ENCODE measurements around the gene BAHCC1.
A peak's percentile ranks its signal among the peaks of the same experiment; 100 is the strongest.

Gene BAHCC1

DNA sequence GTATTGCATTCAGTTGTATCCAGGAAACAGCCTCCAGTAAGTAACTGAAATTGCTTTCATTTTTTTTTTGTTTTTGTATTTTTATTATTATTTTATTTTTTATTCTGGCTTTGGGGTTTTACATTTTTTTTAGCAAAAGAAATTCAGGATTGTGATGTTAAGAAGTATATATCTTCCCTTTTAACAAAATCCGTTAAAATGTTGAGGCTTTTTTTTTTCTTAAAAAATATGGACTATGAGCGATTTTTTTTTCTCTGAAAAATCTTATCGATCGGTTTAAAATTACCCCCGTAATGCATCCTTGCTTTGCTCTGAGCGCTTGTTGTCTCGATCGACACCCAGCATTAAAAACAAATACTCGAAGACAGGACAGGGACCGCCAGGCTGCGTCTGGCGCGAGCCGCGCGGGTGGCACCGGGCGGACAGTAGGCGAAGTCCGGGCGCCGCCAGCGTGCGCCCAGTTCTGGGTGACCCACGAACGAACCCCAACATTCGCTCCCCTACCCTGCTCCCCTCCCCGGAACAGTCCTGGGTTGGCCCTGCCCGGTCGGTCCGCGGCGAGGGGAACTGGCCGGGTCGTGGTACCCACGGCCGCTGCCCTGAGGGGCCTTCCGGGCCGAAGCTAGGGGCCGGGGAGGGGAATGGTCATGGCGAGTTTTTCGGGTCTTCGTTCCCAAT, 482 bp downstream of the BAHCC1 start:
- Histone ChIP-seq H3K9ac (ENCODE audit: low read depth, low read length) (peak overlapping the region; percentile 93), H3K27me3 (ENCODE audit: insufficient read depth, low read length) (peaks cover 63% of the 10 kb centered on the region), H3K4me3 (ENCODE audit: low read length) (peak overlapping the region; percentile 60), H3K27ac (ENCODE audit: low read depth, low read length) (peak overlapping the region; percentile 99), H3K36me3 (ENCODE audit: insufficient read depth, low read length) (no peaks in the 10 kb centered on the region), H3K9me3 (ENCODE audit: insufficient read depth, low read depth, low read length) (no peaks in the 10 kb centered on the region), H3K4me1 (ENCODE audit: insufficient read depth, low read length) (peaks cover 32% of the 10 kb centered on the region)
- under 1% methylated on average over 42 of the region's 43 CpGs for WGBS

GRCh38 chr17:81396278-81396721, 1.0 kb downstream of the BAHCC1 start:
- Histone ChIP-seq H3K9ac (ENCODE audit: low read depth, low read length) (peak overlapping the region; percentile 93), H3K27ac (ENCODE audit: low read depth, low read length) (peak overlapping the region; percentile 99), H3K36me3 (ENCODE audit: insufficient read depth, low read length) (no peaks in the 10 kb centered on the region), H3K4me3 (ENCODE audit: low read length) (peak overlapping the region; percentile 60), H3K27me3 (ENCODE audit: insufficient read depth, low read length) (peaks cover 63% of the 10 kb centered on the region), H3K4me1 (ENCODE audit: insufficient read depth, low read length) (peaks cover 38% of the 10 kb centered on the region), H3K9me3 (ENCODE audit: insufficient read depth, low read depth, low read length) (no peaks in the 10 kb centered on the region)
- WGBS = under 1% methylated on average over 54 of the region's 54 CpGs

GRCh38 chr17:81396722-81397313, 1.6 kb downstream of the BAHCC1 start:
- no peaks in the 10 kb centered on the region for H3K9me3 ChIP-seq (ENCODE audit: insufficient read depth, low read depth, low read length)
- peak overlapping the region; percentile 60 for H3K4me3 ChIP-seq (ENCODE audit: low read length)
- peaks cover 41% of the 10 kb centered on the region for H3K4me1 ChIP-seq (ENCODE audit: insufficient read depth, low read length)
- under 1% methylated on average over 61 of the region's 61 CpGs for WGBS
- peak overlapping the region; percentile 93 for H3K9ac ChIP-seq (ENCODE audit: low read depth, low read length)
- peaks cover 63% of the 10 kb centered on the region for H3K27me3 ChIP-seq (ENCODE audit: insufficient read depth, low read length)
- peak overlapping the region; percentile 99 for H3K27ac ChIP-seq (ENCODE audit: low read depth, low read length)
- H3K36me3 ChIP-seq (ENCODE audit: insufficient read depth, low read length) = no peaks in the 10 kb centered on the region

GRCh38 chr17:81397314-81398175, 2.3 kb downstream of the BAHCC1 start:
- Histone ChIP-seq H3K4me3 (ENCODE audit: low read length) (peak overlapping the region; percentile 60), H3K27me3 (ENCODE audit: insufficient read depth, low read length) (peaks cover 63% of the 10 kb centered on the region), H3K36me3 (ENCODE audit: insufficient read depth, low read length) (no peaks in the 10 kb centered on the region), H3K4me1 (ENCODE audit: insufficient read depth, low read length) (peaks cover 43% of the 10 kb centered on the region), H3K9me3 (ENCODE audit: insufficient read depth, low read depth, low read length) (no peaks in the 10 kb centered on the region), H3K9ac (ENCODE audit: low read depth, low read length) (peak overlapping the region; percentile 93), H3K27ac (ENCODE audit: low read depth, low read length) (peak overlapping the region; percentile 99)
- WGBS = under 1% methylated on average over 42 of the region's 49 CpGs

GRCh38 chr17:81398176-81398831, 3.0 kb downstream of the BAHCC1 start:
- Histone ChIP-seq H3K9ac (ENCODE audit: low read depth, low read length) (peak overlapping the region; percentile 93; the same call in 1 of the 2 replicates), H3K4me3 (ENCODE audit: low read length) (peak overlapping the region; percentile 60), H3K4me1 (ENCODE audit: insufficient read depth, low read length) (peaks cover 47% of the 10 kb centered on the region), H3K36me3 (ENCODE audit: insufficient read depth, low read length) (no peaks in the 10 kb centered on the region), H3K27ac (ENCODE audit: low read depth, low read length) (peak overlapping the region; percentile 99; the same call in 1 of the 2 replicates), H3K9me3 (ENCODE audit: insufficient read depth, low read depth, low read length) (no peaks in the 10 kb centered on the region), H3K27me3 (ENCODE audit: insufficient read depth, low read length) (peaks cover 63% of the 10 kb centered on the region)
- WGBS = 2% methylated on average over 48 of the region's 48 CpGs

DNA sequence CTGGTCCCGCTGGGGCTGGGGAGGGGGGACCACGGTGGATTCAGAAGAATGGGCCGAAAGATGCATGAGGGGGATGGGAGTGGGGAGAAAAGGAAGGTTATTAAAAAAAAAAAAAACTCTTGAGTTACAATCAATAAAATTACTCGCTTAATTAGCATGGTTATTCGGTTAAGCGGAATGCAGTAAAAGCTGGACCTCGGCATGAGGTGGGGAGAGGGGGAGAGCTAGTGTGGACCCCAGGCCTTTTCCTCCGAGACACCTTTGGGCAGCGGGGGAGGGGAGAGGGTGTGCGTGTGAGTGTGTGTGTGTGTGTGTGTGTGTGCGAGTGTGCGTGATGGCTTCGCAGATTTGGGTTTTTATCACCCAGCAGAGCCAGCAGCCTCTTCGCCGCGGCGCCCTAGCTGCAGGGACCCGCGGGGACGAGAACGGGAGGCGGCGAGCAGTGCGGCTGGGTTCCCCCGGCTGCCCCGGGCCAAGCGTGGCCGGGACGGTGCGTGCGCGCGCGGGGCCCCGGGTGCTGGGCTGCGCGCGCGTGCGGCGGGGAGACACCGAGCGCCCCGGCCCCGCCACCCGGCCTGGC, 3.7 kb downstream of the BAHCC1 start:
- Histone ChIP-seq H3K27ac (ENCODE audit: low read depth, low read length) (no peak overlapping the region), H3K36me3 (ENCODE audit: insufficient read depth, low read length) (no peaks in the 10 kb centered on the region; the same call in 1 of the 2 replicates), H3K9me3 (ENCODE audit: insufficient read depth, low read depth, low read length) (no peaks in the 10 kb centered on the region), H3K4me3 (ENCODE audit: low read length) (peak overlapping the region; percentile 60), H3K4me1 (ENCODE audit: insufficient read depth, low read length) (peaks cover 52% of the 10 kb centered on the region), H3K27me3 (ENCODE audit: insufficient read depth, low read length) (peaks cover 68% of the 10 kb centered on the region), H3K9ac (ENCODE audit: low read depth, low read length) (peak overlapping the region; percentile 93; the same call in 1 of the 2 replicates)
- 1% methylated on average over 32 of the region's 46 CpGs for WGBS

DNA sequence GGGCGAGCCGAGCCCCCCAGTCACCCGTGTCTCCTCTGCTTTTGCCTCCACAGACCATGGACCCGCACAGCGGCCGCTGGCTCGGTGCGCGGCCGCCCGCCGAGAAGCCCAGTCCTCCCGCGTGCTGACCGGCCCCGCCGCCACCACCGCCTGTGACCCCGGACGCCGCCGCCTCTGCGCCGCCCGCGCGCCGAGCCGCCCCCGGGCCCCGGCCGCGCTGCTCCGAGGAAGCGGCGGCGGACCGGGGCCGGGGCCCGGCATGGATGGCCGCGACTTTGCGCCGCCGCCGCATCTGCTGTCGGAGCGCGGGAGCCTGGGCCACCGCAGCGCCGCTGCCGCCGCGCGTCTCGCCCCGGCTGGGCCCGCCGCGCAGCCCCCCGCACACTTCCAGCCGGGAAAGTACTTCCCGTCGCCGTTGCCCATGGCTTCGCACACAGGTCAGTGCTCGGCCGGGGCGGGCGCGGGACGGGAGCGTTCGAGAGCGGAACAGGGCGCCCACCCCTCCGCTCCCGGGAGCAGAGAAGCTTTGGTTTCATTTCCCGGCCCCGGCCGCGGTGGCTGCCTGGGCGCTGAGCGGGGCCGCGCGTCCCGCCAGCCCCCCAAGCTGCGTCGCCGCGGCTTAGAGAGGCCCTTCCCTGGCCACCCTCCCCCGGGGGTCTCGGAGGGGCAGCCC, 4.4 kb downstream of the BAHCC1 start:
- peak overlapping the region; percentile 30; the same call in 1 of the 2 replicates for H3K27ac ChIP-seq (ENCODE audit: low read depth, low read length)
- H3K9me3 ChIP-seq (ENCODE audit: insufficient read depth, low read depth, low read length) = no peaks in the 10 kb centered on the region
- H3K4me1 ChIP-seq (ENCODE audit: insufficient read depth, low read length) = peaks cover 47% of the 10 kb centered on the region
- no peaks in the 10 kb centered on the region; the same call in 1 of the 2 replicates for H3K36me3 ChIP-seq (ENCODE audit: insufficient read depth, low read length)
- H3K9ac ChIP-seq (ENCODE audit: low read depth, low read length) = peak overlapping the region; percentile 65; the same call in 1 of the 2 replicates
- peak overlapping the region; percentile 50 for H3K4me3 ChIP-seq (ENCODE audit: low read length)
- WGBS = under 1% methylated on average over 95 of the region's 95 CpGs
- H3K27me3 ChIP-seq (ENCODE audit: insufficient read depth, low read length) = peaks cover 75% of the 10 kb centered on the region

- peak overlapping the region; percentile 30; the same call in 1 of the 2 replicates for H3K27ac ChIP-seq (ENCODE audit: low read depth, low read length)
- H3K36me3 ChIP-seq (ENCODE audit: insufficient read depth, low read length) = no peaks in the 10 kb centered on the region; the same call in 1 of the 2 replicates
- peak overlapping the region; percentile 50 for H3K4me3 ChIP-seq (ENCODE audit: low read length)
- H3K9ac ChIP-seq (ENCODE audit: low read depth, low read length) = peak overlapping the region; percentile 65
- H3K27me3 ChIP-seq (ENCODE audit: insufficient read depth, low read length) = peaks cover 82% of the 10 kb centered on the region
- WGBS = 2% methylated on average over 67 of the region's 67 CpGs
- H3K9me3 ChIP-seq (ENCODE audit: insufficient read depth, low read depth, low read length) = no peaks in the 10 kb centered on the region
- peaks cover 46% of the 10 kb centered on the region for H3K4me1 ChIP-seq (ENCODE audit: insufficient read depth, low read length)
Observed at GRCh38 chr17:81400154-81400977, 5.1 kb downstream of the BAHCC1 start.

DNA sequence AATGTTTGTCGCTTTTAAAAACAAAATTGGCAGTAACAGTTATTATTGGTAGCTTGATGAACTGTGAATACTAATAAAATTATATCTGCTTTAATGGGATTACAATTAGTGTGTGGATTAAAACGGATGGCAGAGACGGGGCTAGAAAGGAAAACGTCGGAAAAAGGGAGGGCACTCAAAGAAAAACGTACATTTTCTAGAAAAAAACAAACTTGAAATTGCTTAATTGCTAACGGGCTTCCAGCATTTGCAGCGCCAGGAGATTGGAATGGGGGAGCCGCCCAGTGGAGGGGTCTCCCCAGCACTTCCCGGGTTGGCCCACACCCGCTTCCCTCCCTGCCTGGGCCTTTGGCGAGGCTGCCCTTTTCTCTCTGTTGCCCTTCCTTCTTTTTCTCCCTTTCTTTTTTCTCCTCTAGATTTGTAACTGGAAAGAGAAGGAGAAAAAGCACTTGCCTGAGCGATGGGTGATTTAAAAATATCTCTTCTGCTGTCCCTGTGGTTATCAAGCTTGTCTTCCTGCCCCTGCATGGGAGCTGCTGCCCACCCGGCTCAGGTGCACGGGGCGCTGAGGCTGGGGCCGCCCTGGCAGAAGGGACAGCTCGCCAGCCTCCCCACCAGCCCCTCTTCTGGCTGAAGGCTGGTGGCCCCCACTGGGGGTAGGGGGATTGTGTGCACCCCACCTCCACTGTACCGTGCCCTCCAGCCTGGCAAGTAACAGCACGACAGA, 5.9 kb downstream of the BAHCC1 start:
- Histone ChIP-seq H3K27ac (ENCODE audit: low read depth, low read length) (no peak overlapping the region), H3K4me1 (ENCODE audit: insufficient read depth, low read length) (peaks cover 50% of the 10 kb centered on the region), H3K27me3 (ENCODE audit: insufficient read depth, low read length) (peaks cover 76% of the 10 kb centered on the region), H3K4me3 (ENCODE audit: low read length) (peak overlapping the region; percentile 50), H3K9me3 (ENCODE audit: insufficient read depth, low read depth, low read length) (no peaks in the 10 kb centered on the region), H3K9ac (ENCODE audit: low read depth, low read length) (peak overlapping the region; percentile 65), H3K36me3 (ENCODE audit: insufficient read depth, low read length) (no peaks in the 10 kb centered on the region; the same call in 1 of the 2 replicates)
- 31% methylated on average over 19 of the region's 20 CpGs for WGBS

All from HUES64 (cell line).